GM10847 (cell line): ENCODE data around the gene ARF1.

Experiments
- POLR2A ChIP-seq: IDR thresholded peaks from 2 replicates; pipeline ENCODE4 v1.6.1; 2011; ENCODE audit not compliant: insufficient read length; ENCODE audit errors: extremely low read depth

Gene ARF1

DNA sequence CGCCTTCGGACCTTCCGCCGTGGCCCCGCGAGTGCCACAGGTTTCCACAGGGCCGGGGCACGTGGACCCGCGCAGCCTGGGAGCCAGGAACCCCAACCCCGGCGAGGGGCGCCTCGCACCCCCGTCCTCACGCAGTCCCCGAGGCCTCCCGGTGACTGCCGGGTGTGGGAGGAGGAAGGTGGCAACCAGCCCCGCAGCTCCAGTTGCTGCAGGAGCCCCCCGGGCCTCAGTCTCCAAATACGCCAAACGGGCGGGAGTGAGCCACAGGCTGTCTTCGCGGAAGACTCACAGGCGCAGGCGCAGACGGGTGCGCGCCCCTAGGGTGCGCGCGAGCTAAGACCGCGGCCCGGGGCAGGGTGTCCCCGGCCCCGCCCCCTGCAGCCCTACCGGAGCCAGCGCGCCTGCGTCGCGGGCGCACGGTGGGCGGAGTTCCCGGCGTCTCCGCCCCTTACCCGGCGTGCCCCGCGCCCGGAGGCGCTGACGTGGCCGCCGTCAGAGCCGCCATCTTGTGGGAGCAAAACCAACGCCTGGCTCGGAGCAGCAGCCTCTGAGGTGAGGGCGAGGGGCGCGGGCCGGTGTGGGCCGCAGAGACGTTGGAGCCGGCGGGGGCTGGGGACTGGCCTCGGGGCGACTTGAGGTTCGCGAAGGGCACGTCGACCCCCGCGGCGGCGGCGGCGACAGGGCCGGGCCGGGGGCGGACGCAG, at the start of gene ARF1:
Gene ARF1 (plus strand): TSS at position 495 of the 704 bp plus-strand sequence. CDS start 14,407 bp downstream, outside the sequence.
- TF ChIP-seq POLR2A, result peak; percentile 79

DNA sequence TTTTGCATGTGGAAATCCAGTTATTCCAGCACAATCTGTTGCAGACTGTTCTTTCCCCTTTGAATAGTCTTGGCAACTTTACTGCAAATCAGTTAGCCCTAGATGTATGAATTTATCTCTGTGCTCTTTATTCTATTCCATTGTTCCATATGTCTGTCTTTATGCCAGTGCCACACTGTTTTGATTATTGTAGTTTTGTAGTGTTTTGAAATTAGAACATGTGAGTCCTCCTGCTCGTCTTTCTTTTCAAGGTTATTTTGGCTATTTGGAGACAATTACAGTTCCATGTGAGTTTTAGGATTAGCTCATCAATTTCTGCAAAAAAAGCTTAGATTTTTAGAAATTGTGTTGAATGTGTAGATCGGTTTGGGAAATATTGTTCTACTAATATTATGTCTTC, 49.1 kb upstream of the ARF1 start:
- no peak for TF ChIP-seq POLR2A

DNA sequence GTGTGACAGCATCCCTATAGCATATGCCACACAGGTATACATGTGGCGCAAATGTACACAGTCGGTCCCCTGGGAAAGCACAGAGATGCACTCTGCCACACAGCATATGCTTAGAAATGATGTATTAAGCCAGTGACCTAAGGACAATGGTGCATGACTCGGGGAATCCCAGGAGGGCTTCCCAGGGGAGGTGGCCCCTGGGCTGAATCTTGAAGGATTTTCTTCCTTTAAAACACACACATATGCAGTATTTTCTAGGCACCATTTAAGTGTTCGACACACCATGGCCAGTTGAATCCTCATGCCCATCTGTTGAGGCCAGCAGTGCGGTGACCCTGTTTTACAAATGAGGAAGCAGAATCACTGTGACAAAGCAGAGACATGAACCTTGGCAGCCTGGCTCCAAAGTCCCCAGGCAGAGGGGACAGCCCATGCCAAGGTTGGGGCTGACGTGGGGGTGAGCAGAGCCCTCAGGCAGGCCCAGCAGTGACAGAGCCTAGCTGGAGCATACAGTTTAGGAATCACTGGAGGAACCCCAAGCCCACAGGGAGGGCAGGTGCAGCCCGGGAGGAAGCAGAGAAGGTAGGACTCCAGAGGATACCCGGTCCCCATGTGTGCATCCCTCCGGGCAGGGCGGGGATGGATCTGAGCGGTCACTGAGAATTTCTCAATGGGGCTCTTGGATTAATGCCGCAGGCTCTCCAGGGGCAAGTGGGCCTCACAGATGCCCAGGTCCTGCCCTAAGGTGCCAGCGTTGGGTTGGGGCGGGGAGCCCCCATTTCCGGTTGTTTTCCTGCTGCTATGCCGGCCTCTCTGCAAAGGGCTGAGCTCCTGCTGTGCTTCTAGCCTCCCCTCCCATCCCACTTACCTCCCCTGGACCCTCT, 47.3 kb upstream of the ARF1 start:
- no peak for TF ChIP-seq POLR2A

GRCh38 chr1:228035844-228036243, 46.7 kb upstream of the ARF1 start:
- no peak for TF ChIP-seq POLR2A

- TF ChIP-seq POLR2A, result no peak
Measured at GRCh38 chr1:228036701-228037231, 45.7 kb upstream of the ARF1 start.

DNA sequence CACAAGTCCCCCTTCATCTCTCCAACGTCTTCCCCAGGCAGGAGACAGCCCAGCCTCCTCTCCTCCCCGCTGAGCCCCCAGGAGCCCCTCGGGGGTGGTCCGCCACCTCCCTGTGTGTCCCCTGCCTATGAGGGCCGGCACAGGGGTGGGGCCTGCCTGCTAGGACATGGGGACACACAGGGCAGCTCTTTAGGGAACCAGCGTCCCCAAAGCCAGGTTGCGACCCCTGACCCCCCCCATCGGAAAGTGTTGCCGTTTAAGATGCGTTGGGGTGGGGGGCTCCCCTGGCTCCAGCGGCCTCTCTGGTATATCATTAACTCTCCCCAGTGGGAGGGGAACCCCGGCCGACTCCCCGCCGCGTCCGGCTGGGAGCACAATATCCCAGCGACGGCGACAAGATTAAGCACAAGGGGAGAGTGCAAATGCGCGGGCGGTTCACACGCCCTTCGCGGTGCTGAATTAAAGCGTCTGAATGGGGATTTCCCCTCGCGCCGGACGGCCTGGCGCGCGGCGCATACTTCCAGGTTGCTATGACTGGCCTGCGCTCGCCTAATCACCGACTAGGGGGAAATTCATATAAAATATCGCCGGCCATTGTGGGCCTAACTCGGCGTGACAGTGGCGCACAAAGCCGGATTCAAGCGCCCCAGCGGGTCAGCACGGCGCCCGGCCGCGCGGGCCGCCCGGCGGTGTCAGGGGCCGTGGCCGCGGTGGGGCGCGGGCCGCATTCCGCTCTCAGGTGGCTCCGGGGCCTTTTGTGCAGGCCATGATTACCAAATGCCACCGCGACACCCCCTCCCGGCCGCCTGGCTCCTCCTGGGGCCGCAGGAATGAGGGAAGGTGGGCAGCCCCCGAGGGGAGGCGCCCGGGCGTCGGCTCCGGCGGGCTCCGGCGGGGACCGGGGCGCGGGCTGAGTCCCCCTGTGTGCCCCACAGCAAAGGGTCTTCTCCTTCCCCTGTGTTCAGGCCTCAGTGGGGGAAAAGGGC, 44.8 kb upstream of the ARF1 start:
- no peak for TF ChIP-seq POLR2A

DNA sequence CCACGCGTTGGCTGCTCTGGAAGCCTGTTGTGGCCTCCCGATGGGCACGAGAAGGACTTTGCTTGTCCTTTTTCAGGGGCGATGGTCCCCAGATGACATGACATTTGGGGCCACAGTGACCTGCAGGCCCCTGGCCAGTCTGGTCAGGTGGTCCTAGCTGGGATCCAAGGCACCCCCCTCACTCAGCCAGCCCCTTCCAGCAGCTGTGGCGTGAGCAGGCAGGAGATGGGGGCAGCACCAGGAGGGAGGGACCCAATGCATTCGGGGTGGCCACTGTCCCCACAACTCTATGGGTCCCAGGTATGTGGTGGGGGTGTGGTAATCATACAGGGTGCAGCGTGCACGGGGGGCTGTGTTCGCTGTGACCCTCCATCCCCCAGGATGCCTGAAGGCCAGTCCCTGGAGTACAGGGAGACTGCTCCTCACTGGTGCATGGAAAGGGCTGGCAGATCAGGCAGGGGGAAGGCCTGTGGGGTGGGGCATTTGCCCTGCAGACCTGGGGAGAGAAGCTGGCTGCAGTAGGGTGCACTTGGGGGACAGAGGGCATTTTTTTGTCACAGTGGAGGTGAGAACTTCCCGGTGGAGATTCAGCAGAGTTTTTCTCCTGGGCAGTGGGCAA, 44.0 kb upstream of the ARF1 start:
- TF ChIP-seq POLR2A, result no peak

- TF ChIP-seq POLR2A, result no peak
Measured at GRCh38 chr1:228039006-228039903, 43.3 kb upstream of the ARF1 start.

DNA sequence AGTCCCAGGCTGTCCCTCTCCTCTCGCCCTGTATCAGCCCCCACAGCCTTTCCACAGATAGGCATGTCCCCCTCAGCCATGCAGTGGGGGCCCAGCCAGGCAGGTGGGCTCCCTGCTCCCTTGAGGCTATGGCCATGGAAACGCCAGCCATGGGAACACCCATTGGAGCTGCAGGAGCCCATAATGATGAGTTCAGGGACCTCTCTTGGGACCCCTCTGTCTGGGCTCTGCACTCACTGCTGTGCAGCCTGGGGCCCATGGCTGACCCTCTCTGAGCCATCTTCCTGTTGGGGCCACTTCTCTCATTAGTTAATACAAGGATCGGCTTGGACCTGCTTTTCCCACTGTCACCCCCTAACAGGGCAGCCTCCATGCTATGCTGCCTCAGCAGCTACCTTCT, 42.5 kb upstream of the ARF1 start:
- TF ChIP-seq POLR2A, result no peak

- no peak for TF ChIP-seq POLR2A
Measured at GRCh38 chr1:228041316-228041715, 41.2 kb upstream of the ARF1 start.

GRCh38 chr1:228042508-228042907, 40.0 kb upstream of the ARF1 start:
- TF ChIP-seq POLR2A, result no peak

DNA sequence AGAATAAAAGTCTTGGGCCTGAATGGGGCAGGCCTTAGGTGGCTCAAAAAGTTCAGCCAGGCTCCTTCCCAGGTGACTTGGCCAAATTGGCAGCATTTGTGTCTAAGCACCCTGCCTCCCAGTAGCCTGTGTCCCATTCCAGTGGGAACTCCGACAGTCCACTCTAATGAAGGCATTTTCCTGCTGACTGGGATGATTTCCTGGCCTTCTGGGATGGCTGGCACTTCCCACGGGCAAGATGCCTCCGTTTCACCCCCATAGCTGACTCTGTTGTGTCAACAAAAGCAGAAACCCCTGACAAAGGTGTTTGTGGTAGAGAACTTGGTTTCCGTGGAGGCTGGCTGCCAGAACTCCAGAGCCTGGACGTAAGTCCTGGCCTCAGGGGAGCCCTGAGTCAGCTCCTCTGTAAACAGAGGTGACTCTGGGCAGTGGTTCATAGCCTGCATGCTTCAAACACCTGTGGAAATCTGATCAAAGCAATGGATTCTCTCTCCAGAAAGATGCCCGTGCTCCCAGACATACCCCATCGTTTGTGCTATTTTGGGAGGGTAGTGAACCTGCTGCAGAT, 39.1 kb upstream of the ARF1 start:
- no peak for TF ChIP-seq POLR2A

- TF ChIP-seq POLR2A, result no peak
Measured at GRCh38 chr1:228044961-228045360, 37.5 kb upstream of the ARF1 start.
